Progenitor cell of endocrine pancreas (in vitro differentiated cells): ENCODE data around the gene HEATR1. TPM values are rescaled to one million over a fixed set of nuclear protein-coding genes. Genes with fewer than 3 reads are reported as not detected.

ENCODE experiments used
- DNase-seq: peaks from one replicate; pipeline ENCODE4 v3.0.0; 2021; ENCODE audit warnings: low spot score; ENCODE audit not compliant: unreplicated experiment
- H3K27ac Mint-ChIP-seq: 2 replicates; pipeline ENCODE4 v1.8.0; 2021; ENCODE audit warnings: mild to moderate bottlenecking, moderate library complexity, mixed read lengths
- H3K27me3 Mint-ChIP-seq: 2 replicates; pipeline ENCODE4 v1.8.0; 2021; ENCODE audit warnings: mixed read lengths
- H3K36me3 Mint-ChIP-seq: 2 replicates; pipeline ENCODE4 v1.8.0; 2022; ENCODE audit warnings: mixed read lengths; ENCODE audit not compliant: insufficient read depth
- H3K4me1 Mint-ChIP-seq: 2 replicates; pipeline ENCODE4 v1.8.0; 2021; ENCODE audit warnings: low read depth, mixed read lengths
- H3K4me3 Mint-ChIP-seq: 2 replicates; pipeline ENCODE4 v1.8.0; 2021; ENCODE audit warnings: low read depth, mild to moderate bottlenecking, moderate library complexity, mixed read lengths
- H3K9me3 Mint-ChIP-seq: 2 replicates; pipeline ENCODE4 v1.8.0; 2021; ENCODE audit warnings: low read depth, mixed read lengths
- total RNA-seq: library from RNA; stranded (reverse); gene quantifications from 2 replicates; pipeline ENCODE4 v1.2.1, GENCODE V29; 2021
- TF ChIP-seq, protein P1 (sequence below): fragments of 200-600 bp; sonication (generic); IDR thresholded peaks from one replicate; pipeline ENCODE4 v1.5.0; 2021; ENCODE audit warnings: antibody characterized with exemption, mild to moderate bottlenecking; ENCODE audit not compliant: unreplicated experiment

Gene HEATR1
- total RNA-seq, 1 donor from 2014 or later: 55.9 TPM

- no peaks in the 10 kb centered on the region for H3K4me1 Mint-ChIP-seq
- DNase-seq: no peak
- H3K4me3 Mint-ChIP-seq: no peak overlapping the region
- TF ChIP-seq, protein P1, sequence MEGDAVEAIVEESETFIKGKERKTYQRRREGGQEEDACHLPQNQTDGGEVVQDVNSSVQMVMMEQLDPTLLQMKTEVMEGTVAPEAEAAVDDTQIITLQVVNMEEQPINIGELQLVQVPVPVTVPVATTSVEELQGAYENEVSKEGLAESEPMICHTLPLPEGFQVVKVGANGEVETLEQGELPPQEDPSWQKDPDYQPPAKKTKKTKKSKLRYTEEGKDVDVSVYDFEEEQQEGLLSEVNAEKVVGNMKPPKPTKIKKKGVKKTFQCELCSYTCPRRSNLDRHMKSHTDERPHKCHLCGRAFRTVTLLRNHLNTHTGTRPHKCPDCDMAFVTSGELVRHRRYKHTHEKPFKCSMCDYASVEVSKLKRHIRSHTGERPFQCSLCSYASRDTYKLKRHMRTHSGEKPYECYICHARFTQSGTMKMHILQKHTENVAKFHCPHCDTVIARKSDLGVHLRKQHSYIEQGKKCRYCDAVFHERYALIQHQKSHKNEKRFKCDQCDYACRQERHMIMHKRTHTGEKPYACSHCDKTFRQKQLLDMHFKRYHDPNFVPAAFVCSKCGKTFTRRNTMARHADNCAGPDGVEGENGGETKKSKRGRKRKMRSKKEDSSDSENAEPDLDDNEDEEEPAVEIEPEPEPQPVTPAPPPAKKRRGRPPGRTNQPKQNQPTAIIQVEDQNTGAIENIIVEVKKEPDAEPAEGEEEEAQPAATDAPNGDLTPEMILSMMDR: no peak
- no peak overlapping the region for H3K27ac Mint-ChIP-seq
- H3K9me3 Mint-ChIP-seq: peaks cover 3% of the 10 kb centered on the region
- peaks cover 44% of the 10 kb centered on the region for H3K27me3 Mint-ChIP-seq
- H3K36me3 Mint-ChIP-seq: no peaks in the 10 kb centered on the region
Measured at GRCh38 chr1:236636017-236636416, 31.7 kb upstream of the HEATR1 start.

DNA sequence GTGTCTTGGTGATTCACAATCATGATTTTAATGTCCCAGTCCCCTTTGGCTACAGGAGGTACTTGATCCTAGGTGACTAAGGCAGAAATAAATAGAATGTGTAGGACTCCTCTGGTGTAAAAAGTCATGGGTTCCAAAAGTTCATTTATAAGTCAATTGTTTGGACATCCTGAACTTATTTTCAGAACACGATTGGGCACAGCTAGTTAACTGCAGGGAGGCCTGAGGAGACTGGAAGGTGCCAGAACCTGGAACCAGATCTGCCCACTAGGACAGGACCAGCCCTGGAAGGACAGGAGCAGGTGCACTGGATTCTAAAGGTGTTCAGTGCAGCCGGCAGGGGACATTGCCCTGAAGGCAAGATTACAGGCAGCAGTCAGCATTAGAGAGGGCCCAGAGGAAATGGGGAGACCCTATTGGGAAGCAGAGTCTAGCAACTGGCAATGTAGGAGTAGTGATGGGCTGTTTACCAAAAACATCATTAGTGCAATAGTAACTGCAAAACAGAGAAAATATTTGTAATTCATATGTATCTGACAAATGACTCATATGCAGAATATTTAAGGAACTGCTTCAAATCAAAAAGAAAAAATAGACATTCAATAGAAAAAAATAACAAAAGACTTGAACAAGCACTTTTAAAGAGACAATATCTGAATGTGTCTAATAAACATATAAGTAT lies 23.6 kb upstream of the HEATR1 start:
- TF ChIP-seq, protein P1: no peak
- Mint-ChIP-seq H3K27ac (no peak overlapping the region), H3K4me3 (no peak overlapping the region), H3K27me3 (peaks cover 9% of the 10 kb centered on the region), H3K36me3 (no peaks in the 10 kb centered on the region), H3K9me3 (peaks cover 4% of the 10 kb centered on the region), H3K4me1 (no peaks in the 10 kb centered on the region)
- no peak for DNase-seq

DNA sequence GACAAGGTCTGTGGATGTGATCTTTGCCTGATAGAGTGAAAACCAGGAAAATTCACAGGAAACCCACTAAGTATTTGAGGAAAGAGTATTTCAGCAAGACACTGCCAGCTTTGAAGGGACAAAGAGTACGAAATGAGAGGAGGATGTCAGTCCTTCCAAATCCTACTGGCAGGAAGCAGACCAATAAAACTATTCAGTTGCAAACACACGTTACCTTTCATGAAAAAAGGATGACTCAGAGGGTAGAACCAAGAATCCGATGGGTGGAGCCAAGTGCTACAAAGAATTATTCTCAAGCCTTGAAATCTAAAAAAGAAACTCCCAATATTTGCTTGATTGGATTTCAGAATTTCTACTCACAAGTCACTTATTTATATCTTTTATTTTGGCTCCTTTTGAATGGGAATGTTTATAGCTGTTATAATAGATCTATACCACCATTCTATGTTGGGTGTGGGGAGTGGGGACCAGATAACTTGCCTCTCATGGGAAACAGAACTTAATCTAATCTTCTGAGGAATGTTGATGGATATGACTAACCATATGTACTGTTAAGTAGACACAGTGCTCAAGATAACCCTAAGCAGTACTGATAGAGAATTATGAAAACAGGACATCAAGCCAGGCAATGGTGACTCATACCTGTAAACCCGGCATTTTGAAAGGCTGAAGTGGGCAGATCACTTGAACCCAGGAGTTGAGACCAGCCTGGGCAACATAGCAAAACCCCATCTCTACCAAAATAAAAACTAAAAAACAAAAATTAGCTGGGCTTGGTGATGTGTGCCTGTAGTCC lies 19.3 kb upstream of the HEATR1 start:
- H3K27ac Mint-ChIP-seq: no peak overlapping the region
- H3K27me3 Mint-ChIP-seq: peaks cover 20% of the 10 kb centered on the region
- no peaks in the 10 kb centered on the region for H3K36me3 Mint-ChIP-seq
- TF ChIP-seq, protein P1: no peak
- peaks cover 14% of the 10 kb centered on the region for H3K9me3 Mint-ChIP-seq
- no peak overlapping the region for H3K4me3 Mint-ChIP-seq
- no peaks in the 10 kb centered on the region for H3K4me1 Mint-ChIP-seq
- DNase-seq: no peak

DNA sequence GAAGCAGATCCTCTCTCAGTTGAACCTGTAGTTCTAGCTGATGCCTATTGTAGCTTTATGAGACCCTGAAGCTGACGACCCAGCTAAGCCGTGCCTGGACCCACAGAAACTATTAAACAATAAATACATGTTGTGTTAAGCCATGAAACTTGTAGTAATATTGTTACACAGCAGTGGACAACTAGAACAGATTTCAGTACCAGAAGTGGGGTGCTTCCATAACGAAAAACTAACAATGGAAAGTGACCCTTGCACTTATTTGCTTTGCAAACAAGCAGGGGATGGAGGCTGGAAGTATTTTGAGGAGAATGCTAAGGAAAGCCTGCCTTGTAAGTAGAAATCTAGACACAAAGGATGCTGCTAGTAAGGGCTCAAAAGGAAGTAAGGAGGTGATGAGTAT lies 18.1 kb upstream of the HEATR1 start:
- TF ChIP-seq, protein P1: no peak
- H3K9me3 Mint-ChIP-seq: peaks cover 14% of the 10 kb centered on the region
- H3K4me3 Mint-ChIP-seq: no peak overlapping the region
- H3K27me3 Mint-ChIP-seq: peaks cover 16% of the 10 kb centered on the region
- H3K36me3 Mint-ChIP-seq: no peaks in the 10 kb centered on the region
- DNase-seq: no peak
- H3K27ac Mint-ChIP-seq: no peak overlapping the region
- no peaks in the 10 kb centered on the region for H3K4me1 Mint-ChIP-seq

DNA sequence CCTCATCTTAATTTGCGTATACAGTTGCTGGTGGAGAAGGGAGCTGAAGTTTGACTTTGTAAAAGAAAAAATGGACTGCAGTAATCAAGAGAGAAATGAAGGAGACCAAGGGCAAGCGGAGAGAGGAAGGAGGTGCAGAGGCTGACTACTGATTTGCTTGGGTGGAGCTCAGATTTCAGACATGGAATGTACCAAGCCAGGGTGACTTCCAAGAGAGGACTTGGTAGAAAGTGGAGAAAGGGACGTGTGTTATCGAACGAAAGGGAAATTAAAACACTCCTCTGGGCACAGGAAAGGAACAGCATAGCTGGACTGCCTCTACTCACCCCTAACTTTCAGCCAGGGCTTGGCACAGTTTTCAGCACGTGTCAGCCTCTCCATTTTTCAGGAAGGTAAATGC lies 15.1 kb upstream of the HEATR1 start:
- H3K4me3 Mint-ChIP-seq: no peak overlapping the region

More for the DNA sequence above, 15.1 kb upstream of the HEATR1 start:
- no peak overlapping the region for H3K27ac Mint-ChIP-seq
- peaks cover 14% of the 10 kb centered on the region for H3K9me3 Mint-ChIP-seq
- H3K4me1 Mint-ChIP-seq: no peaks in the 10 kb centered on the region
- H3K36me3 Mint-ChIP-seq: no peaks in the 10 kb centered on the region
- H3K27me3 Mint-ChIP-seq: peaks cover 24% of the 10 kb centered on the region
- DNase-seq: no peak
- TF ChIP-seq, protein P1: no peak
